ENCODE data around the gene MAPK11. TPM values are rescaled to one million over a fixed set of nuclear protein-coding genes. Genes with fewer than 3 reads are reported as not detected.

Gene MAPK11
- total RNA-seq, 1 experiment from 2014 or later = 19.3 TPM

DNA sequence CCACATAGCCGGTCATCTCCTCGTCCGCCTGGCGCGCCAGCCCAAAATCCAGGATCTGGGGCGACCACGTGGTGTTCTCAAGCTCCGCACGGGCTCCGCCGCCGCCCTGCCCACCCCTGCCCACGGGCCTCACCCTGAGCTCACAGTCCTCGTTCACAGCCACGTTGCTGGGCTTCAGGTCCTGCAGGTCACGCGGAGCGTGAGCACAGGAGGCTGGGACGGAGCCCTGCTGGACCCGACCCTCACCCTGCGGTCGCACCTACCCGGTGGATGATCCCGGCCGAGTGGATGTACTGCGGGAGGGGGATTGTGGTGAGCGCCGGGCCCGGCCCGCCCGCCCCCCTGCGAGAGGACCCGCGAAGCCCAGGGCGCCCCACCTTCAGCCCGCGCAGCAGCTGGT lies 3.2 kb downstream of the MAPK11 start:
- intact Hi-C loops (cut with micrococcal nuclease) = no loop called here

GRCh38 chr22:50264946-50265669 lies 5.1 kb downstream of the MAPK11 start:
- Histone ChIP-seq H3K36me3 (ENCODE audit: control insufficient read depth in 1 of 2, insufficient read depth in 2 of 2, low read length in 2 of 2) (no peaks in the 10 kb centered on the region), H3K9me3 (ENCODE audit: control insufficient read depth in 1 of 2, insufficient read depth in 1 of 2, low read depth in 1 of 2, low read length in 2 of 2) (no peaks in the 10 kb centered on the region), H3K9me2 (ENCODE audit: insufficient read depth) (no peaks in the 10 kb centered on the region), H3K4me3 (replicated peaks in 1 of 2; ENCODE audit: low read depth in 1 of 2, low read length in 2 of 2) (no peak overlapping the region), H4K20me1 (ENCODE audit: insufficient read depth) (no peaks in the 10 kb centered on the region), H3K79me2 (ENCODE audit: insufficient read depth, low read length) (peaks cover 10% of the 10 kb centered on the region), H3K4me2 (ENCODE audit: low read length) (no peak overlapping the region), H2AFZ (ENCODE audit: low read depth, low read length, poor library complexity, severe bottlenecking) (no peak overlapping the region), H3K27ac (ENCODE audit: low read depth, low read length) (no peak overlapping the region; the same call in 1 of the 2 replicates), H3K4me1 (ENCODE audit: control insufficient read depth in 1 of 2, insufficient read depth in 2 of 2, low read length in 2 of 2) (peaks cover 33 to 42% of the 10 kb centered on the region in 2 experiments), H3K27me3 (ENCODE audit: insufficient read depth, low read length) (no peaks in the 10 kb centered on the region), H3K9ac (ENCODE audit: low read length) (no peak overlapping the region)
- ATAC-seq (no peak), DNase-seq (ENCODE audit: low read depth, low spot score) (no peak)
- intact Hi-C loops (cut with micrococcal nuclease) = no loop called here
- BruUV-seq (replicated peaks) = no TSS peak
- no peak for TF ChIP-seq EZH2 (IDR thresholded peaks at IDR 0.05)
- TF ChIP-seq CEBPB (IDR thresholded peaks at IDR 0.05; ENCODE audit: low read depth) = no peak
- no peak for TF ChIP-seq SIN3A (IDR thresholded peaks at IDR 0.05; ENCODE audit: low read depth)
- no peak for TF ChIP-seq YY1 (IDR thresholded peaks at IDR 0.05; ENCODE audit: extremely low read depth, insufficient replicate concordance, low read depth, low read length)
- TF ChIP-seq ATF3 (IDR thresholded peaks at IDR 0.05) = no peak
- TF ChIP-seq ELF1 (IDR thresholded peaks at IDR 0.05; ENCODE audit: borderline replicate concordance, low read depth) = no peak
- TF ChIP-seq TCF7L2 (IDR thresholded peaks at IDR 0.05; ENCODE audit: borderline replicate concordance, extremely low read depth, insufficient read depth, insufficient read length) = no peak
- no peak for TF ChIP-seq EGR1 (IDR thresholded peaks at IDR 0.05; ENCODE audit: low read depth)
- TF ChIP-seq POLR2AphosphoS5 (IDR thresholded peaks at IDR 0.05; ENCODE audit: low read depth, low read length) = no peak
- TF ChIP-seq RAD21 (IDR thresholded peaks at IDR 0.05; ENCODE audit: low read depth) = no peak
- TF ChIP-seq JUND (IDR thresholded peaks at IDR 0.05) = no peak
- TF ChIP-seq, protein P1, sequence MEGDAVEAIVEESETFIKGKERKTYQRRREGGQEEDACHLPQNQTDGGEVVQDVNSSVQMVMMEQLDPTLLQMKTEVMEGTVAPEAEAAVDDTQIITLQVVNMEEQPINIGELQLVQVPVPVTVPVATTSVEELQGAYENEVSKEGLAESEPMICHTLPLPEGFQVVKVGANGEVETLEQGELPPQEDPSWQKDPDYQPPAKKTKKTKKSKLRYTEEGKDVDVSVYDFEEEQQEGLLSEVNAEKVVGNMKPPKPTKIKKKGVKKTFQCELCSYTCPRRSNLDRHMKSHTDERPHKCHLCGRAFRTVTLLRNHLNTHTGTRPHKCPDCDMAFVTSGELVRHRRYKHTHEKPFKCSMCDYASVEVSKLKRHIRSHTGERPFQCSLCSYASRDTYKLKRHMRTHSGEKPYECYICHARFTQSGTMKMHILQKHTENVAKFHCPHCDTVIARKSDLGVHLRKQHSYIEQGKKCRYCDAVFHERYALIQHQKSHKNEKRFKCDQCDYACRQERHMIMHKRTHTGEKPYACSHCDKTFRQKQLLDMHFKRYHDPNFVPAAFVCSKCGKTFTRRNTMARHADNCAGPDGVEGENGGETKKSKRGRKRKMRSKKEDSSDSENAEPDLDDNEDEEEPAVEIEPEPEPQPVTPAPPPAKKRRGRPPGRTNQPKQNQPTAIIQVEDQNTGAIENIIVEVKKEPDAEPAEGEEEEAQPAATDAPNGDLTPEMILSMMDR (IDR thresholded peaks at IDR 0.05 in 2 of 3, conservative IDR thresholded peaks at IDR 0.05 in 1 of 3; ENCODE audit: borderline replicate concordance in 1 of 3, insufficient read depth in 1 of 3, low read depth in 2 of 3, low read length in 2 of 3) = no peak
- no peak for TF ChIP-seq SRF (IDR thresholded peaks at IDR 0.05; ENCODE audit: low read depth)
- TF ChIP-seq SP1 (IDR thresholded peaks at IDR 0.05; ENCODE audit: low read depth) = no peak
- no peak for TF ChIP-seq ZFX (IDR thresholded peaks at IDR 0.05)
- no peak for TF ChIP-seq ZNF274 (IDR thresholded peaks at IDR 0.05; ENCODE audit: low read depth, low read length)
- RAD21 ChIA-PET (ENCODE audit: low non-redundant PET in 1 of 2, low total read pairs in 2 of 2, uncharacterized antibody in 2 of 2, unreplicated experiment in 2 of 2) = no interaction called here
- CTCF ChIA-PET = no interaction called here
- POLR2A ChIA-PET = no interaction called here

More for the DNA sequence above, 3.2 kb downstream of the MAPK11 start:
- RAD21 ChIA-PET (ENCODE audit: low non-redundant PET in 1 of 2, low total read pairs in 2 of 2, uncharacterized antibody in 2 of 2, unreplicated experiment in 2 of 2) = no interaction called here
- BruUV-seq (replicated peaks) = no TSS peak
- DNase-seq (ENCODE audit: low read depth, low spot score) (no peak), ATAC-seq (no peak)
- CTCF ChIA-PET = no interaction called here
- Histone ChIP-seq H3K4me3 (replicated peaks in 1 of 2; ENCODE audit: low read depth in 1 of 2, low read length in 2 of 2) (no peak overlapping the region), H3K9ac (ENCODE audit: low read length) (no peak overlapping the region), H3K79me2 (ENCODE audit: insufficient read depth, low read length) (no peaks in the 10 kb centered on the region), H3K36me3 (ENCODE audit: control insufficient read depth in 1 of 2, insufficient read depth in 2 of 2, low read length in 2 of 2) (no peaks in the 10 kb centered on the region), H4K20me1 (ENCODE audit: insufficient read depth) (no peaks in the 10 kb centered on the region), H2AFZ (ENCODE audit: low read depth, low read length, poor library complexity, severe bottlenecking) (no peak overlapping the region), H3K27ac (ENCODE audit: low read depth, low read length) (no peak overlapping the region), H3K9me3 (ENCODE audit: control insufficient read depth in 1 of 2, insufficient read depth in 1 of 2, low read depth in 1 of 2, low read length in 2 of 2) (no peaks in the 10 kb centered on the region), H3K27me3 (ENCODE audit: insufficient read depth, low read length) (no peaks in the 10 kb centered on the region), H3K4me1 (ENCODE audit: control insufficient read depth in 1 of 2, insufficient read depth in 2 of 2, low read length in 2 of 2) (peaks cover 40 to 50% of the 10 kb centered on the region in 2 experiments), H3K9me2 (ENCODE audit: insufficient read depth) (no peaks in the 10 kb centered on the region), H3K4me2 (ENCODE audit: low read length) (no peak overlapping the region)
- no peak for TF ChIP-seq FOSL1 (IDR thresholded peaks at IDR 0.05; ENCODE audit: low read depth)
- TF ChIP-seq ZNF274 (IDR thresholded peaks at IDR 0.05; ENCODE audit: low read depth, low read length) = no peak
- POLR2A ChIA-PET = no interaction called here
